H1 (cell line): ENCODE data around the gene EPHB1. TPM values are rescaled to one million over a fixed set of nuclear protein-coding genes. Genes with fewer than 3 reads are reported as not detected.

Experiments used
- CTCF ChIA-PET: fragments of 300-600 bp; sonication (Branson Sonifier 250); formaldehyde crosslinking; loops from one replicate; lab custom pipeline; 2021; ENCODE audit not compliant: partially characterized antibody; lab: Charles Lee
- POLR2A ChIA-PET: fragments of 300-600 bp; sonication (Branson Sonifier 250); formaldehyde crosslinking; loops from one replicate; lab custom pipeline; 2021; ENCODE audit warnings: inconsistent platforms; ENCODE audit not compliant: partially characterized antibody; lab: Charles Lee
- DNase-seq, 2 experiments: peaks; one replicate each; pipeline versions ENCODE4 v3.0.0 to v3.0.0-alpha.2; 2010 to 2022; ENCODE audit warnings: low spot score in 2 of 2, low read depth in 1 of 2, mixed read lengths in 1 of 2
- FAIRE-seq: peaks from 2 replicates; lab custom pipeline; 2011; peaks lifted over from hg19 to GRCh38; lab: Jason Lieb, UNC
- H2AFZ ChIP-seq: 2 replicates; pipeline ENCODE4 v1.8.1; 2012; ENCODE audit warnings: low read length, inconsistent platforms
- H2AK5ac ChIP-seq: 2 replicates; pipeline ENCODE4 v1.6.1; 2013; ENCODE audit warnings: low read depth, low read length
- H2BK120ac ChIP-seq: replicated peaks from 2 replicates; pipeline ENCODE3; 2013; ENCODE audit warnings: low read depth, low read length, inconsistent platforms
- H2BK12ac ChIP-seq: 2 replicates; pipeline ENCODE4 v1.6.1; 2013; ENCODE audit warnings: low read depth, low read length
- H2BK15ac ChIP-seq: 2 replicates; pipeline ENCODE4 v1.6.1; 2013; ENCODE audit warnings: low read length
- H2BK20ac ChIP-seq: 2 replicates; pipeline ENCODE4 v1.6.1; 2013; ENCODE audit warnings: low read length
- H2BK5ac ChIP-seq: 2 replicates; pipeline ENCODE4 v1.6.1; 2013; ENCODE audit warnings: low read depth, low read length
- H3K14ac ChIP-seq: 2 replicates; pipeline ENCODE4 v1.6.1; 2013; ENCODE audit warnings: inconsistent platforms; ENCODE audit not compliant: insufficient read length
- H3K18ac ChIP-seq: 2 replicates; pipeline ENCODE4 v1.6.1; 2013; ENCODE audit warnings: low read length; ENCODE audit errors: extremely low read depth
- H3K23ac ChIP-seq: 2 replicates; pipeline ENCODE4 v1.6.1; 2013; ENCODE audit warnings: inconsistent platforms; ENCODE audit not compliant: insufficient read length
- H3K23me2 ChIP-seq: 2 replicates; pipeline ENCODE4 v1.6.1; 2013; ENCODE audit warnings: low read depth, low read length
- H3K27ac ChIP-seq: 2 replicates; pipeline ENCODE4 v1.6.1; 2011; ENCODE audit warnings: low read depth, low read length, inconsistent platforms
- H3K27me3 ChIP-seq, 4 experiments: replicated peaks in 1 of 4; 1 replicate in 1 of 4; 2 replicates in 3 of 4; pipeline versions ENCODE4 v1.6.1 to v1.8.1; 2011 to 2013; ENCODE audit warnings: low read length in 3 of 4, mild to moderate bottlenecking in 3 of 4, inconsistent platforms in 2 of 4, mixed read lengths in 2 of 4, moderate library complexity in 1 of 4; ENCODE audit not compliant: control insufficient read depth in 3 of 4, insufficient read depth in 3 of 4; ENCODE audit errors: extremely low read depth in 1 of 4
- H3K36me3 ChIP-seq, 4 experiments: 2 replicates each; pipeline versions ENCODE4 v1.6.1 to v1.8.1; 2011 to 2013; ENCODE audit warnings: mild to moderate bottlenecking in 4 of 4, low read length in 3 of 4, moderate library complexity in 2 of 4, control low read depth in 1 of 4, inconsistent platforms in 1 of 4; ENCODE audit not compliant: insufficient read depth in 4 of 4, control insufficient read depth in 2 of 4
- H3K4ac ChIP-seq: replicated peaks from 2 replicates; pipeline ENCODE3; 2013; ENCODE audit warnings: low read length, low read depth, mixed read lengths, inconsistent platforms; ENCODE audit not compliant: insufficient read length
- H3K4me1 ChIP-seq, 4 experiments: replicated peaks in 1 of 4; 1 replicate in 1 of 4; 2 replicates in 3 of 4; pipeline versions ENCODE4 v1.6.1 to v1.8.1; 2011 to 2013; ENCODE audit warnings: low read length in 3 of 4, inconsistent platforms in 2 of 4, mixed read lengths in 1 of 4; ENCODE audit not compliant: insufficient read depth in 4 of 4, control insufficient read depth in 3 of 4
- H3K4me2 ChIP-seq, 2 experiments: 2 replicates each; pipeline versions ENCODE4 v1.6.1 to v1.8.1; 2011 to 2013; ENCODE audit warnings: low read depth in 2 of 2, low read length in 2 of 2, control low read depth in 1 of 2, inconsistent platforms in 1 of 2, mild to moderate bottlenecking in 1 of 2; ENCODE audit not compliant: insufficient read depth in 1 of 2
- H3K4me3 ChIP-seq, 4 experiments: fragments of 200-600, 300-600 bp in 1 of 4; sonication (generic), shearing (Covaris generic), sonication (Bioruptor Twin) in 1 of 4; 2 replicates each; pipeline versions ENCODE4 v1.5.1 to v1.8.1; 2011 to 2016; ENCODE audit warnings: low read length in 4 of 4, low read depth in 3 of 4, control low read depth in 2 of 4, inconsistent platforms in 2 of 4, mild to moderate bottlenecking in 2 of 4, mixed read lengths in 1 of 4, moderate library complexity in 1 of 4; ENCODE audit not compliant: insufficient read depth in 2 of 4; ENCODE audit errors: extremely low read depth in 1 of 4
- H3K56ac ChIP-seq: replicated peaks from 2 replicates; pipeline ENCODE3; 2013; ENCODE audit warnings: low read depth, mild to moderate bottlenecking, mixed read lengths, low read length, inconsistent platforms; ENCODE audit not compliant: insufficient read length
- H3K79me1 ChIP-seq: 2 replicates; pipeline ENCODE4 v1.6.1; 2013; ENCODE audit warnings: low read depth, low read length, control low read depth
- H3K79me2 ChIP-seq, 2 experiments: 2 replicates each; pipeline versions ENCODE4 v1.6.1 to v1.8.1; 2012 to 2013; ENCODE audit warnings: low read length in 2 of 2, mild to moderate bottlenecking in 2 of 2, inconsistent platforms in 1 of 2; ENCODE audit not compliant: insufficient read depth in 2 of 2, control insufficient read depth in 1 of 2
- H3K9ac ChIP-seq, 4 experiments: replicated peaks in 1 of 4; 1 replicate in 1 of 4; 2 replicates in 3 of 4; pipeline versions ENCODE4 v1.6.1 to v1.8.1; 2011 to 2013; ENCODE audit warnings: low read depth in 3 of 4, low read length in 3 of 4, control low read depth in 2 of 4, mild to moderate bottlenecking in 2 of 4, moderate library complexity in 2 of 4, inconsistent platforms in 1 of 4; ENCODE audit errors: extremely low read depth in 1 of 4
- H3K9me3 ChIP-seq, 2 experiments: 2 replicates each; pipeline versions ENCODE4 v1.6.1 to v1.8.1; 2012 to 2013; ENCODE audit warnings: mild to moderate bottlenecking in 2 of 2, moderate library complexity in 2 of 2, control low read depth in 1 of 2, inconsistent platforms in 1 of 2, low read depth in 1 of 2, low read length in 1 of 2, mixed read lengths in 1 of 2; ENCODE audit not compliant: insufficient read depth in 2 of 2
- H4K20me1 ChIP-seq, 2 experiments: replicated peaks in 1 of 2; 2 replicates each; pipeline versions ENCODE3 to v1.8.1; 2011 to 2013; ENCODE audit warnings: inconsistent platforms in 2 of 2, low read length in 2 of 2, mild to moderate bottlenecking in 1 of 2; ENCODE audit not compliant: insufficient read depth in 2 of 2, control insufficient read depth in 1 of 2
- H4K5ac ChIP-seq: 2 replicates; pipeline ENCODE4 v1.6.1; 2013; ENCODE audit warnings: low read length, low read depth, mixed read lengths, inconsistent platforms; ENCODE audit not compliant: insufficient read length
- H4K8ac ChIP-seq: 2 replicates; pipeline ENCODE4 v1.8.0; 2013; ENCODE audit warnings: mild to moderate bottlenecking, moderate library complexity, low read length, inconsistent platforms; ENCODE audit not compliant: insufficient read depth; ENCODE audit errors: extremely low read depth
- H4K91ac ChIP-seq: replicated peaks from 2 replicates; pipeline ENCODE3; 2013; ENCODE audit warnings: low read length, mixed read lengths, inconsistent platforms; ENCODE audit not compliant: insufficient read length
- CEBPB ChIP-seq: IDR thresholded peaks from 2 replicates; pipeline ENCODE4 v1.6.1; 2012; ENCODE audit warnings: low read depth, low read length
- CTBP2 ChIP-seq: IDR thresholded peaks from 2 replicates; pipeline ENCODE4 v1.7.0; 2011; ENCODE audit warnings: borderline replicate concordance, mild to moderate bottlenecking, moderate library complexity, mixed read lengths, low read length; ENCODE audit not compliant: insufficient read depth, insufficient read length
- FOSL1 ChIP-seq: IDR thresholded peaks from 2 replicates; pipeline ENCODE4 v1.6.1; 2011; ENCODE audit warnings: mild to moderate bottlenecking, low read depth, low read length, moderate library complexity; ENCODE audit not compliant: insufficient read depth
- JUN ChIP-seq: IDR thresholded peaks from 2 replicates; pipeline ENCODE4 v1.6.1; 2011; ENCODE audit warnings: low read depth, mild to moderate bottlenecking, improper control_type of control experiment, low read length
- KDM5A ChIP-seq: fragments of 200-600 bp; IDR thresholded peaks from 2 replicates; pipeline ENCODE4 v1.7.1; 2012; ENCODE audit warnings: mild to moderate bottlenecking, low read length, inconsistent platforms, mixed read lengths
- SIRT6 ChIP-seq: IDR thresholded peaks from one replicate; pipeline ENCODE4 v1.7.1; 2012; ENCODE audit warnings: low read length, inconsistent platforms
- SUZ12 ChIP-seq: fragments of 200-600 bp; sonication (generic); IDR thresholded peaks from 2 replicates; pipeline ENCODE4 v1.6.1; 2012; ENCODE audit warnings: mild to moderate bottlenecking, inconsistent platforms, low read length, moderate library complexity, mixed read lengths
- TCF12 ChIP-seq: IDR thresholded peaks from 2 replicates; pipeline ENCODE4 v1.6.1; 2011; ENCODE audit warnings: low read depth, mild to moderate bottlenecking, low read length
- WGBS, 2 experiments: shearing (Covaris generic) in 1 of 2; methylation state at CpG; one replicate each; pipeline versions ENCODE4 v1.1.6 to v1.1.7; 2013 to 2015; ENCODE audit warnings: low lambda C conversion rate in 2 of 2, mixed read lengths in 2 of 2, inconsistent platforms in 1 of 2, low coverage in 1 of 2, missing lambda C conversion rate in 1 of 2; ENCODE audit not compliant: insufficient replicate concordance in 2 of 2, insufficient coverage in 1 of 2, insufficient read length in 1 of 2; ENCODE audit errors: extremely low coverage in 1 of 2, missing lambda C conversion rate in 1 of 2; 5-methylcytosine and 5-hydroxymethylcytosine counted together
- polyA plus RNA-seq, 7 experiments: library from polyadenylated mRNA; depleted of rRNA in 3 of 7; stranded (reverse) in 5 of 7; unstranded in 2 of 7; fragments of >200 nt in 5 of 7; fragments of 200-250 nt in 2 of 7; gene quantifications; 1 replicate in 5 of 7; 2 replicates in 1 of 7; 4 replicates in 1 of 7; pipeline versions ENCODE4 v1.2.1 to v1.2.3, GENCODE V29; 2011 to 2013; ENCODE audit warnings: missing spikeins in 2 of 7, mixed read lengths in 2 of 7
- total RNA-seq: library from RNA; stranded (reverse); fragmentation: NEBNext Ultra II Directional; extraction: Animal tissue kit (Norgen Biotek cat#: 25700); gene quantifications from 2 replicates; pipeline ENCODE4 v1.2.1, GENCODE V29; 2021

Gene EPHB1
- total and polyA plus RNA-seq, 2 of the 8 experiments (the other 6 are each of a cell fraction or from before 2014, with no cell fraction given): 3.5 to 5.9 TPM

DNA sequence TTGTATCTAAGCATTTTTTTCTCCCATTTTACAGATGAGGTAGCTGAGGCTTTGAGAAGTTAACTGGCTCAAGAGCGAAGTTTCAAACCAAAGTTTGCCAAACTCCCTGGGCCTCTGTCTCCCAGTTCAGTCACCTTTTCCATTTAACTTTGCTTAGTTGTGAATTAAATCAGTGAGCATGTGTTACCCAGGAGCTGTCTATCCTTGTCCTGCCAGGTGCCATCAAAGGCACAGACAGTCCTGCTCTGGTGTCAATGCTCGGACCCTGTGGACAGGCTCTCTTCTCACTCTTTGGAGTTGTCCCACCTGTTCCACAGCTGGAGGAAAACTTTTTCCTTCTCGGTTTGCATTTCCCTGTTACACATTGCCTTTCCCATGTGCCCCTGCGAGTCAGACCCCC lies 8.6 kb downstream of the EPHB1 start:
- Histone ChIP-seq H3K79me1 (no peaks in the 10 kb centered on the region; the same call in 1 of the 2 replicates), H4K5ac (no peak overlapping the region), H3K4me3 (no peak overlapping the region), H2AFZ (no peak overlapping the region), H2BK20ac (no peak overlapping the region), H3K27me3 (peaks cover 0 to under 1% (median under 1%) of the 10 kb centered on the region in 4 experiments; a peak in 3 of 7 replicates), H3K79me2 (no peaks in the 10 kb centered on the region; a peak in 1 of 4 replicates), H4K91ac (no peak overlapping the region), H3K9me3 (no peaks in the 10 kb centered on the region), H3K36me3 (no peaks in the 10 kb centered on the region; a peak in 1 of 8 replicates), H2AK5ac (no peak overlapping the region), H3K56ac (no peak overlapping the region), H3K4me2 (no peak overlapping the region), H4K20me1 (no peaks in the 10 kb centered on the region), H3K23me2 (no peaks in the 10 kb centered on the region; the same call in 1 of the 2 replicates), H3K18ac (no peak overlapping the region), H2BK15ac (no peak overlapping the region), H3K23ac (no peak overlapping the region), H3K9ac (no peak overlapping the region), H4K8ac (no peak overlapping the region), H3K14ac (no peak overlapping the region), H2BK12ac (no peak overlapping the region), H3K4me1 (no peaks in the 10 kb centered on the region), H2BK120ac (no peak overlapping the region), H3K4ac (no peak overlapping the region), H3K27ac (no peak overlapping the region)
- CTCF ChIA-PET: interaction anchor here (1.1 to 8.8 kb wide), 2 partner anchors 8 to 48 kb away, joined by 3 to 61 read pairs; partner anchors contain the start of gene EPHB1
- FAIRE-seq: no peak
- 82% methylated on average over 4 of the region's 4 CpGs; no CpG with 5 or more reads in 1 of the 2 experiments for WGBS, 2 experiments
- POLR2A ChIA-PET: interaction anchor here (0.6 to 1.6 kb wide), 2 partner anchors 27 to 1241 kb away, joined by 3 read pairs; no protein-coding TSS in a partner anchor
- TF ChIP-seq SUZ12 (no peak), CTBP2 (no peak), TCF12 (no peak), SIRT6 (no peak), KDM5A (no peak), CEBPB (no peak), FOSL1 (no peak), JUN (no peak)
- TF ChIP-seq, all 59 proteins: peak for 0
- no peak overlapping the region for H2BK5ac ChIP-seq
- no peak for DNase-seq
